GM12878 (cell line): ENCODE data around the gene HEMK1. TPM values are rescaled to one million over a fixed set of nuclear protein-coding genes. Genes with fewer than 3 reads are reported as not detected.

Experiments used
- GABPA ChIP-seq: IDR thresholded peaks from 2 replicates; pipeline ENCODE4 v1.6.1; 2014; ENCODE audit warnings: antibody characterized with exemption, low read depth, mild to moderate bottlenecking, inconsistent platforms
- NR2F1 ChIP-seq: fragments of 450-650 bp; conservative IDR thresholded peaks from 2 replicates; pipeline ENCODE4 v1.6.1; 2017; ENCODE audit warnings: mild to moderate bottlenecking
- PAX5 ChIP-seq: IDR thresholded peaks from 2 replicates; pipeline ENCODE4 v1.6.1; 2011; ENCODE audit warnings: low read depth, low read length, borderline replicate concordance
- PRDM15 ChIP-seq: fragments of 450-650 bp; formaldehyde crosslinking; IDR thresholded peaks from 2 replicates; pipeline ENCODE4 v1.4.0; 2020; ENCODE audit warnings: mild to moderate bottlenecking, moderate library complexity
- SIN3A ChIP-seq: IDR thresholded peaks from 2 replicates; pipeline ENCODE4 v1.6.1; 2012; ENCODE audit warnings: low read depth, low read length, improper control_type of control experiment
- SMAD5 ChIP-seq: IDR thresholded peaks from 2 replicates; pipeline ENCODE4 v1.6.1; 2016; ENCODE audit warnings: antibody characterized with exemption, low read depth
- USF2 ChIP-seq: IDR thresholded peaks from 2 replicates; pipeline ENCODE4 v1.6.1; 2011; ENCODE audit warnings: low read depth, low read length, improper control_type of control experiment, borderline replicate concordance
- YY1 ChIP-seq: IDR thresholded peaks from 2 replicates; pipeline ENCODE4 v1.6.1; 2011; ENCODE audit warnings: low read depth, mild to moderate bottlenecking, low read length
- ZNF384 ChIP-seq: IDR thresholded peaks from 2 replicates; pipeline ENCODE4 v1.6.1; 2012; ENCODE audit warnings: low read depth, mild to moderate bottlenecking, low read length, improper control_type of control experiment, borderline replicate concordance
- polyA plus RNA-seq, 11 experiments: library from polyadenylated mRNA; depleted of rRNA in 4 of 11; unstranded in 6 of 11; stranded (reverse) in 5 of 11; fragments of >200 nt; fragmentation: Nextera tagmentation in 4 of 11; fragmentation: Illumina TruSeq in 1 of 11; extraction: Ambion mirVana in 4 of 11; extraction: Trizol in 1 of 11; gene quantifications; 1 replicate in 1 of 11; 2 replicates in 10 of 11; pipeline versions ENCODE4 v1.2.1 to v1.2.3, GENCODE V29; 2011 to 2016; ENCODE audit warnings: inconsistent platforms in 2 of 11, missing spikeins in 2 of 11, low read depth in 1 of 11
- total RNA-seq, 4 experiments: library from RNA; depleted of rRNA in 3 of 4; stranded (reverse); fragments of >200 nt in 3 of 4; fragmentation: Illumina TruSeq in 1 of 4; extraction: Trizol in 1 of 4; gene quantifications; 2 replicates each; pipeline versions ENCODE4 v1.2.1 to v1.2.3, GENCODE V29; 2013 to 2021

The HEMK1 gene
- total and polyA plus RNA-seq, 10 of the 15 experiments (the other 5 are each of a cell fraction or from before 2014, with no cell fraction given), result 2.8 to 19.0 (median 12.0) TPM

- TF ChIP-seq PRDM15 (CRISPR knock-in tag), result no peak
- no peak for TF ChIP-seq SIN3A
- TF ChIP-seq GABPA, result no peak
- no peak for TF ChIP-seq NR2F1
- TF ChIP-seq ZNF384, result no peak
- TF ChIP-seq PAX5, result no peak
- no peak for TF ChIP-seq YY1
- no peak for TF ChIP-seq SMAD5
- TF ChIP-seq USF2, result no peak
These were observed 29.7 kb upstream of the HEMK1 start (continued) for GRCh38 chr3:50539356-50540286.
